IMR-90 (cell line): ENCODE results near the gene LPAR1. TPM values are rescaled to one million over a fixed set of nuclear protein-coding genes. Genes with fewer than 3 reads are reported as not detected.

ENCODE experiments used
- ATAC-seq: fragments of 200-7000 bp; cut with Tn5 transposase; 2 replicates; pipeline ENCODE4 v1.9.1; 2020; ENCODE audit warnings: low read depth, mild to moderate bottlenecking, moderate library complexity
- BruUV-seq: library from RNA; stranded (reverse); fragments of 400-500 nt; replicated peaks from 2 replicates; lab custom pipeline; 2021; lab: Mats Ljungman, UMichigan
- CTCF ChIA-PET: fragments of 300-600 bp; formaldehyde crosslinking; extraction: SDS; loops from one replicate; lab custom pipeline; 2021; ENCODE audit warnings: antibody characterized with exemption; lab: Yijun Ruan, JAX
- POLR2A ChIA-PET: fragments of 300-600 bp; sonication (Branson Sonifier 250); formaldehyde crosslinking; loops from one replicate; lab custom pipeline; 2022; ENCODE audit warnings: antibody characterized with exemption; ENCODE audit not compliant: unreplicated experiment; lab: Charles Lee
- DNase-seq: peaks from one replicate; pipeline ENCODE4 v3.0.0; 2013
- H2AFZ ChIP-seq: replicated peaks from 2 replicates; pipeline ENCODE3; 2013; ENCODE audit warnings: low read length, mild to moderate bottlenecking; ENCODE audit not compliant: poor library complexity
- H2AK5ac ChIP-seq: 2 replicates; pipeline ENCODE4 v1.6.1; 2013; ENCODE audit warnings: low read depth, low read length, inconsistent platforms
- H2AK9ac ChIP-seq: replicated peaks from 2 replicates; pipeline ENCODE3; 2013; ENCODE audit warnings: mild to moderate bottlenecking, low read depth, low read length, moderate library complexity; ENCODE audit not compliant: poor library complexity
- H2BK120ac ChIP-seq: 2 replicates; pipeline ENCODE4 v1.6.1; 2013; ENCODE audit warnings: low read depth, low read length, inconsistent platforms
- H2BK15ac ChIP-seq: 3 replicates; pipeline ENCODE4 v1.6.1; 2013; ENCODE audit warnings: low read depth, low read length, inconsistent platforms
- H2BK20ac ChIP-seq: 2 replicates; pipeline ENCODE4 v1.6.1; 2013; ENCODE audit warnings: low read depth, mild to moderate bottlenecking, inconsistent platforms, low read length, moderate library complexity
- H2BK5ac ChIP-seq: 2 replicates; pipeline ENCODE4 v1.6.1; 2013; ENCODE audit warnings: mild to moderate bottlenecking, low read depth, low read length, inconsistent platforms; ENCODE audit not compliant: poor library complexity, severe bottlenecking
- H3K14ac ChIP-seq: replicated peaks from 2 replicates; pipeline ENCODE4 v1.6.1; 2013; ENCODE audit warnings: low read depth, low read length, inconsistent platforms
- H3K18ac ChIP-seq: 2 replicates; pipeline ENCODE4 v1.6.1; 2013; ENCODE audit warnings: low read depth, low read length, control low read depth
- H3K23ac ChIP-seq: 2 replicates; pipeline ENCODE4 v1.6.1; 2013; ENCODE audit warnings: low read depth, low read length, inconsistent platforms
- H3K27ac ChIP-seq: 2 replicates; pipeline ENCODE4 v1.5.1; 2013; ENCODE audit warnings: mild to moderate bottlenecking, control low read depth, low read length; ENCODE audit not compliant: insufficient read depth
- H3K27me3 ChIP-seq: 2 replicates; pipeline ENCODE4 v1.6.1; 2013; ENCODE audit warnings: low read length; ENCODE audit not compliant: control insufficient read depth, insufficient read depth
- H3K36me3 ChIP-seq: 2 replicates; pipeline ENCODE4 v1.6.1; 2013; ENCODE audit warnings: low read length, mixed read lengths; ENCODE audit not compliant: control insufficient read depth, insufficient read depth
- H3K4ac ChIP-seq: 2 replicates; pipeline ENCODE4 v1.6.1; 2013; ENCODE audit warnings: low read depth, low read length, inconsistent platforms
- H3K4me1 ChIP-seq: 2 replicates; pipeline ENCODE4 v1.6.1; 2013; ENCODE audit warnings: low read length, mixed read lengths; ENCODE audit not compliant: control insufficient read depth, insufficient read depth
- H3K4me2 ChIP-seq: 2 replicates; pipeline ENCODE4 v1.6.1; 2013; ENCODE audit warnings: low read depth, mild to moderate bottlenecking, control low read depth, low read length, moderate library complexity
- H3K4me3 ChIP-seq: 2 replicates; pipeline ENCODE4 v1.5.1; 2013; ENCODE audit warnings: low read depth, mild to moderate bottlenecking, control low read depth, low read length, moderate library complexity; ENCODE audit not compliant: insufficient read depth
- H3K56ac ChIP-seq: 2 replicates; pipeline ENCODE4 v1.6.1; 2013; ENCODE audit warnings: low read length, inconsistent platforms; ENCODE audit not compliant: insufficient read depth; ENCODE audit errors: extremely low read depth
- H3K79me1 ChIP-seq, 2 experiments: 2 replicates each; pipeline ENCODE4 v1.6.1; 2013; ENCODE audit warnings: low read length in 2 of 2, inconsistent platforms in 1 of 2, low read depth in 1 of 2
- H3K9ac ChIP-seq: 2 replicates; pipeline ENCODE4 v1.6.1; 2013; ENCODE audit warnings: low read depth, low read length, control low read depth
- H3K9me1 ChIP-seq: 2 replicates; pipeline ENCODE4 v1.6.1; 2013; ENCODE audit warnings: low read length, inconsistent platforms; ENCODE audit not compliant: insufficient read depth
- H3K9me3 ChIP-seq: 2 replicates; pipeline ENCODE4 v1.6.1; 2013; ENCODE audit warnings: low read length; ENCODE audit not compliant: control insufficient read depth, insufficient read depth
- H4K20me1 ChIP-seq: 2 replicates; pipeline ENCODE4 v1.6.1; 2013; ENCODE audit warnings: low read length, inconsistent platforms; ENCODE audit not compliant: insufficient read depth
- H4K5ac ChIP-seq: 2 replicates; pipeline ENCODE4 v1.6.1; 2013; ENCODE audit warnings: mild to moderate bottlenecking, low read depth, low read length, control low read depth
- H4K8ac ChIP-seq, 2 experiments: 2 replicates each; pipeline ENCODE4 v1.6.1; 2013; ENCODE audit warnings: low read depth in 2 of 2, low read length in 2 of 2, control low read depth in 1 of 2, inconsistent platforms in 1 of 2
- H4K91ac ChIP-seq: 2 replicates; pipeline ENCODE4 v1.6.1; 2013; ENCODE audit warnings: low read depth, low read length, inconsistent platforms; ENCODE audit not compliant: insufficient read depth
- CEBPB ChIP-seq: IDR thresholded peaks from 2 replicates; pipeline ENCODE4 v1.6.1; 2012; ENCODE audit warnings: low read depth, low read length, improper control_type of control experiment
- WGBS, 2 experiments: methylation state at CpG; one replicate each; pipeline versions ENCODE4 v1.1.5 to v1.1.7; 2013; ENCODE audit warnings: missing lambda C conversion rate in 2 of 2; ENCODE audit not compliant: insufficient read length in 1 of 2; ENCODE audit errors: extremely low coverage in 2 of 2; 5-methylcytosine and 5-hydroxymethylcytosine counted together
- dilution Hi-C: fragments of 300-500 bp; cut with HindIII; formaldehyde crosslinking; loops from one replicate; pipeline ENCODE4 v1.14.3; 2018; ENCODE audit warnings: low sequenced_read_pairs; ENCODE audit not compliant: unreplicated experiment
- in situ Hi-C: fragments of 300-500 bp; cut with MboI; formaldehyde crosslinking; loops from 3 replicates; pipeline ENCODE4 v1.14.3; 2019; ENCODE audit warnings: low sequenced_read_pairs, inconsistent platforms, mixed read lengths
- intact Hi-C: fragments of 100-400 bp; cut with micrococcal nuclease; formaldehyde crosslinking; loops from 2 replicates; pipeline ENCODE4 v1.10.0; 2022
- polyA plus RNA-seq, 3 experiments: library from polyadenylated mRNA; depleted of rRNA; stranded (reverse); fragments of >200 nt; gene quantifications; 2 replicates each; pipeline ENCODE4 v1.2.3, GENCODE V29; 2012; ENCODE audit warnings: low replicate concordance in 1 of 3
- total RNA-seq: library from RNA; depleted of rRNA; stranded (reverse); fragments of >200 nt; gene quantifications from 2 replicates; pipeline ENCODE4 v1.2.3, GENCODE V29; 2012

Gene LPAR1
- total and polyA plus RNA-seq, 2 of the 4 experiments (the other 2 are of a cell fraction), result 171 to 315 TPM

DNA sequence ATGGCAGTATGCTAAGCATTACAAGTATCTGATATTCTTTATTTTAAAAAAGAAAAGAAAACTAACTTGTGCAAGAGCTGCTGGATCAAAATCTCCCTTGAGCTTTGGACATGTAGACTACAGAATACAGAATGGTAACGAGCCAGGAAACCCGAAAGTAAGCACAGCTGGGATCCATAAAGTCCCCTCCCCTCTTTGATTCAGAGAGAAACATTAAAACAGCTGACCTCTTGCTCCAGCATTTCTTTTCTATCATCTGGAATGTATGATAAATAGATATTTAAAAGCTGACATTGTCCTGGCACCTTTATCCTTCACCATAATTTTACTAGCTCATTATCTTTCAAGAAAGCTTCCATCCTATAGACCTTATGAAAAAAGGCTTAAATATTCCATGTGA lies 28.2 kb upstream of the LPAR1 start:
- no peak overlapping the region for H3K14ac ChIP-seq
- peak; percentile 26 for DNase-seq

More for the DNA sequence above, 28.2 kb upstream of the LPAR1 start:
- Histone ChIP-seq H3K27ac (peak overlapping the region; percentile 70; the same call in 1 of the 2 replicates), H4K8ac (no peak overlapping the region), H4K5ac (no peak overlapping the region), H2AFZ (no peak overlapping the region), H3K4ac (no peak overlapping the region), H4K91ac (no peak overlapping the region), H2BK120ac (no peak overlapping the region), H3K9me1 (no peaks in the 10 kb centered on the region), H4K20me1 (no peaks in the 10 kb centered on the region), H3K9me3 (no peaks in the 10 kb centered on the region), H3K23ac (no peak overlapping the region), H3K36me3 (no peaks in the 10 kb centered on the region), H2BK20ac (no peak overlapping the region), H3K18ac (no peak overlapping the region; the same call in 1 of the 2 replicates), H3K4me1 (no peaks in the 10 kb centered on the region; the same call in 1 of the 2 replicates), H3K56ac (no peak overlapping the region), H3K79me1 (no peaks in the 10 kb centered on the region), H3K4me3 (no peak overlapping the region), H3K27me3 (peaks cover 3% of the 10 kb centered on the region; the same call in 1 of the 2 replicates), H3K9ac (no peak overlapping the region), H2BK15ac (no peak overlapping the region), H2AK5ac (no peak overlapping the region), H3K4me2 (no peak overlapping the region; the same call in 1 of the 2 replicates), H2AK9ac (no peak overlapping the region), H2BK5ac (no peak overlapping the region)
- BruUV-seq, result no TSS peak
- ATAC-seq, result peak; percentile 37
- no peak for TF ChIP-seq CEBPB
- CTCF ChIA-PET, result no interaction called here
- WGBS, 2 experiments, result no CpG with 5 or more reads among the region's 2 CpGs
- POLR2A ChIA-PET, result no interaction called here
- in situ Hi-C loops (loop anchor here (25.0 kb wide), 1 partner anchor 879 kb away; no protein-coding TSS in a partner anchor), intact Hi-C loops (no loop called here), dilution Hi-C loops (no loop called here)
